GM23338 (cell line): ENCODE results near the gene MYO1F. TPM values are rescaled to one million over a fixed set of nuclear protein-coding genes. Genes with fewer than 3 reads are reported as not detected.

ENCODE experiments used
- ATAC-seq: fragments of 200-7000 bp; cut with Tn5 transposase; 3 replicates; pipeline ENCODE4 v1.9.1; 2020
- DNase-seq: peaks from one replicate; pipeline ENCODE4 v3.0.0-alpha.2; 2015; ENCODE audit warnings: low spot score
- H2AFZ ChIP-seq: fragments of 200-600 bp; sonication (generic); 2 replicates; pipeline ENCODE4 v1.8.0; 2016; ENCODE audit warnings: antibody characterized with exemption, mild to moderate bottlenecking, moderate library complexity
- H3F3A ChIP-seq: fragments of 200-600 bp; sonication (generic); replicated peaks from 2 replicates; pipeline ENCODE4 v1.8.0; 2017; ENCODE audit warnings: antibody characterized with exemption, mixed run types, low read depth
- H3K27ac ChIP-seq: fragments of 200-600 bp; sonication (generic); 2 replicates; pipeline ENCODE4 v1.6.1; 2016; ENCODE audit warnings: low read depth
- H3K27me3 ChIP-seq: fragments of 200-600 bp; sonication (generic); 2 replicates; pipeline ENCODE4 v1.8.0; 2016; ENCODE audit warnings: mild to moderate bottlenecking, mixed run types, moderate library complexity; ENCODE audit not compliant: insufficient read depth
- H3K36me3 ChIP-seq: fragments of 200-600 bp; sonication (generic); 2 replicates; pipeline ENCODE4 v1.8.0; 2016; ENCODE audit warnings: mild to moderate bottlenecking; ENCODE audit not compliant: insufficient read depth
- H3K4me1 ChIP-seq: fragments of 200-600 bp; sonication (generic); 2 replicates; pipeline ENCODE4 v1.8.0; 2016; ENCODE audit warnings: mild to moderate bottlenecking, moderate library complexity; ENCODE audit not compliant: insufficient read depth
- H3K4me2 ChIP-seq: fragments of 200-600 bp; sonication (generic); 2 replicates; pipeline ENCODE4 v1.7.1; 2017; ENCODE audit warnings: mixed run types
- H3K4me3 ChIP-seq: fragments of 200-600 bp; sonication (generic); 2 replicates; pipeline ENCODE4 v1.6.1; 2016; ENCODE audit warnings: mixed run types
- H3K79me2 ChIP-seq: fragments of 200-600 bp; sonication (generic); replicated peaks from 2 replicates; pipeline ENCODE4 v1.8.0; 2017; ENCODE audit warnings: mild to moderate bottlenecking; ENCODE audit not compliant: insufficient read depth
- H3K9me2 ChIP-seq: fragments of 200-600 bp; sonication (generic); 2 replicates; pipeline ENCODE4 v1.8.0; 2017; ENCODE audit not compliant: insufficient read depth
- H4K20me1 ChIP-seq: fragments of 200-600 bp; sonication (generic); replicated peaks from 2 replicates; pipeline ENCODE4 v1.8.0; 2017; ENCODE audit warnings: mild to moderate bottlenecking; ENCODE audit not compliant: insufficient read depth
- H3K27ac Mint-ChIP-seq: 2 replicates; pipeline ENCODE4 v1.8.0; 2020; ENCODE audit warnings: inconsistent platforms, mild to moderate bottlenecking, moderate library complexity, mixed read lengths
- H3K27me3 Mint-ChIP-seq: 3 replicates; pipeline ENCODE4 v1.8.0; 2022; ENCODE audit warnings: low read depth, mild to moderate bottlenecking, moderate library complexity, mixed read lengths, inconsistent platforms; ENCODE audit not compliant: insufficient read depth, poor library complexity
- H3K36me3 Mint-ChIP-seq: 3 replicates; pipeline ENCODE4 v1.8.0; 2021; ENCODE audit warnings: low read depth, mild to moderate bottlenecking, inconsistent platforms, moderate library complexity, mixed read lengths
- H3K4me1 Mint-ChIP-seq: 3 replicates; pipeline ENCODE4 v1.8.0; 2020; ENCODE audit warnings: mild to moderate bottlenecking, inconsistent platforms, mixed read lengths
- H3K4me3 Mint-ChIP-seq: 3 replicates; pipeline ENCODE4 v1.8.0; 2021; ENCODE audit warnings: moderate library complexity, mild to moderate bottlenecking, inconsistent platforms, mixed read lengths
- H3K9me3 Mint-ChIP-seq: 3 replicates; pipeline ENCODE4 v1.8.0; 2020; ENCODE audit warnings: moderate library complexity, mild to moderate bottlenecking, inconsistent platforms, mixed read lengths
- CREB1 ChIP-seq: fragments of 250-450 bp; sonication (Bioruptor Pico); IDR thresholded peaks from 2 replicates; pipeline ENCODE4 v1.5.0; 2020; ENCODE audit warnings: low read depth, mild to moderate bottlenecking, moderate library complexity
- CTCF ChIP-seq, 2 experiments: fragments of 200-600 bp in 1 of 2; sonication (generic) in 1 of 2; conservative IDR thresholded peaks; 2 replicates each; pipeline versions ENCODE4 v1.5.1 to v1.6.1; 2016 to 2017; ENCODE audit warnings: antibody characterized with exemption in 2 of 2, low read depth in 2 of 2, mild to moderate bottlenecking in 2 of 2, moderate library complexity in 1 of 2
- EZH2phosphoT487 ChIP-seq: fragments of 200-600 bp; sonication (generic); IDR thresholded peaks from one replicate; pipeline ENCODE4 v1.8.1; 2018; ENCODE audit warnings: antibody characterized with exemption; ENCODE audit not compliant: unreplicated experiment
- POLR2AphosphoS5 ChIP-seq: IDR thresholded peaks from 2 replicates; pipeline ENCODE4 v1.6.1; 2016; ENCODE audit warnings: antibody characterized with exemption, low read depth
- STAT1 ChIP-seq: IDR thresholded peaks from one replicate; pipeline ENCODE4 v1.6.1; 2016; ENCODE audit warnings: antibody characterized with exemption; ENCODE audit not compliant: unreplicated experiment
- ZNF331 ChIP-seq: fragments of 250-450 bp; sonication (Bioruptor Pico); IDR thresholded peaks from 2 replicates; pipeline ENCODE4 v1.5.0; 2020; ENCODE audit warnings: low read depth, mild to moderate bottlenecking, moderate library complexity
- ZNF462 ChIP-seq: fragments of 250-450 bp; sonication (Bioruptor Pico); IDR thresholded peaks from 2 replicates; pipeline ENCODE4 v1.5.0; 2020; ENCODE audit warnings: mild to moderate bottlenecking, moderate library complexity
- long read RNA-seq: library from polyadenylated mRNA; unstranded; transcript quantifications from one replicate; pipeline ENCODE4 v2.0.0, GENCODE V29; 2020; ENCODE audit not compliant: unreplicated experiment
- polyA plus RNA-seq: library from polyadenylated mRNA; unstranded; fragments of >200 nt; fragmentation: Nextera tagmentation; extraction: Ambion mirVana; gene quantifications from 2 replicates; pipeline ENCODE4 v1.2.1, GENCODE V29; 2016
- total RNA-seq: library from RNA; depleted of rRNA; stranded (reverse); fragments of >200 nt; shearing (Covaris generic); gene quantifications from 2 replicates; pipeline ENCODE4 v1.2.3, GENCODE V29; 2014; rRNA removed

The MYO1F gene
- total RNA-seq (3.8 and 3.9 TPM in 2 replicates), polyA plus RNA-seq (5.7 and 7.1 TPM in 2 replicates)
- long read RNA-seq, full-length matches to known transcripts: 1 of 2 reads
- long read RNA-seq, partial matches to known transcripts: 1 of 2 reads
- long read RNA-seq, other reads (novel, unspliced or antisense): 0 of 2 reads

GRCh38 chr19:8577247-8577646 lies at the start of gene MYO1F:
TSS of gene MYO1F (minus strand) at chr19:8577442. CDS start at chr19:8577309, 133 bp downstream.
- Histone ChIP-seq H3K4me2 (peak within 1 kb of the TSS; percentile 66), H2AFZ (no peak within 1 kb of the TSS), H3K4me3 (peak within 1 kb of the TSS; percentile 27; the same call in 1 of the 2 replicates), H3K9me2 (0 out of 2 replicates have a peak, but pooled peaks cover 3% of the 10 kb centered on the region), H4K20me1 (no peaks in the 10 kb centered on the region), H3K79me2 (no peaks in the 10 kb centered on the region), H3F3A (peaks cover 11% of the 10 kb centered on the region; the same call in 1 of the 2 replicates), H3K4me1 (peaks cover 25% of the 10 kb centered on the region), H3K27me3 (no peaks in the 10 kb centered on the region), H3K36me3 (no peaks in the 10 kb centered on the region), H3K27ac (peak within 1 kb of the TSS; percentile 19; the same call in 1 of the 2 replicates)
- no peak for TF ChIP-seq STAT1
- no peak for TF ChIP-seq CREB1
- TF ChIP-seq EZH2phosphoT487: no peak
- TF ChIP-seq ZNF331 (CRISPR knock-in tag): no peak
- no peak for TF ChIP-seq POLR2AphosphoS5
- no peak for TF ChIP-seq ZNF462 (CRISPR knock-in tag)
- TF ChIP-seq CTCF (conservative IDR thresholded peaks at IDR 0.05; ENCODE audit: low read depth in 2 of 2): no peak
- Mint-ChIP-seq H3K27me3 (peaks cover 24% of the 10 kb centered on the region), H3K4me1 (peaks cover 27% of the 10 kb centered on the region), H3K9me3 (no peaks in the 10 kb centered on the region), H3K4me3 (peak within 1 kb of the TSS; percentile 27; the same call in 1 of the 3 replicates), H3K36me3 (no peaks in the 10 kb centered on the region; the same call in 2 of the 3 replicates), H3K27ac (no peak within 1 kb of the TSS)
- DNase-seq (no peak), ATAC-seq (no peak)
